GM18951 (cell line): ENCODE data around the gene ATP4A.

ENCODE experiments used
- POLR2A ChIP-seq: IDR thresholded peaks from 4 replicates; pipeline ENCODE4 v1.6.1; 2011; ENCODE audit warnings: mild to moderate bottlenecking; ENCODE audit not compliant: insufficient read length, insufficient read depth; ENCODE audit errors: extremely low read depth
- in situ Hi-C: fragments of 300-500 bp; cut with MboI; formaldehyde crosslinking; loops from one replicate; pipeline ENCODE4 v1.12.0; 2022; ENCODE audit warnings: low sequenced_read_pairs, mixed read lengths, inconsistent platforms; ENCODE audit not compliant: unreplicated experiment

ATP4A gene

GRCh38 chr19:35551091-35551810, 12.2 kb downstream of the ATP4A start:
- TF ChIP-seq POLR2A, result no peak
- in situ Hi-C loops, result no loop called here

DNA sequence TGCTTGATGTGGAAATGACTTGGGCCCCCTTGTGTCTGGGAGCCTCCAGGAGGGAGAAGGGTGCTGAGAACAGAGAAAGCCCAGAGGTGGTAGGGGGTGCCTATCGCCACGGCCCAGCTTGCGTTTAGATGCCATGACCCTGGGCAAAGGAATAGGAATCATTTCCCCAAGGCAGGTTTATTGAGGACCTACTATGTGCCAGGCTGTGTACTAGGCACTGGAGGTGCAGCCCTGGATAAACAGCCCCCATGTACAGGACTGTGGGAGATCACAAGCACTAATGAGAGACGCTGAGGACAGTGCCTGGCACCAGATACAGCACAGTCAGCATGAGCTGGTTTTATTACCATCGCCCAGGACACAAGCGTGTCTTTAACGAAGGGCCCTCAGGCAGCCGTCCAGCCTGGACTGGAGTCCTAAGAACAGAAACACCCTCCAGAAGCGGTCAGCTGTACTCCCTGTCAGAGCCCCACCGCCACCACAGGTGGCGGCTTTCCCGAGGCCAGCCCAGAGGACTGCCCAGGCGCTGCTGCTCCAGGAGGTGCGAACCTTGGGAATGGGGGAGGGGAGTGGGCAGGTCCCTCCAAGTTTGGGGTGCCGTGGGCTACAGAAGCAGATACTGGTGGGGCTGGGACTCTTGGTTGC, 13.5 kb downstream of the ATP4A start:
- in situ Hi-C loops, result no loop called here
- TF ChIP-seq POLR2A, result no peak

DNA sequence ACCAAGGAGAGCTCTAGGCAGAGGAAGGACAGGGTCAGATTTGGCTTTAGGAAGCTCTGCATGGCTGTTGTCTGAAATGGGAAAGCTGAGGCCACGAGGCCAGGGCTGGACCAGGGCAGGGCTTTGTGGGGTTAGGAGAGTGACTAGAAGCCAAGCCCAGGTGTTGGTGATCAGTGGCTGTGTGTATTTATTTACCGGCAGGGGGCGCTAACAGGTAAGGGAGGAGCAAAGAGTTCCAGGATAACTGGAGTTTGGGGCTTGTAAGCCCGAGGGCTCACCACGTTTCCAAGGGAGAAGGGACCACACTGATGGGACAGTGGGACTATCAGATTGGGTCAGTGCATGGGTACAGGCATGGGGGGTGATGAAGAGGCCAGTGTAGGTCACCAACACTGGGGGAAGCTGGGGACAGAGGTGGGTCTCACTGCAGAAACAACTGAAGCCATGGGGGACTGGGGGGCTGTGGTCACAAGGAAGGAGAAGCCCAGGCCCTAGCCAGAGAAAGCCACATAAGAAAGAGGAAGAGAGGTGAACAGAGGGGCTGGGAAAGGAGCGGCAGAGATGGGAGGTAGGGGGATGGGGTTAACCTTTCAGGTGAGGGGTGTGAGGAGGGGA, 14.2 kb downstream of the ATP4A start:
- TF ChIP-seq POLR2A, result no peak
- in situ Hi-C loops, result no loop called here

- in situ Hi-C loops, result no loop called here
- no peak for TF ChIP-seq POLR2A
These were observed 16.9 kb downstream of the ATP4A start for GRCh38 chr19:35546532-35546931.

DNA sequence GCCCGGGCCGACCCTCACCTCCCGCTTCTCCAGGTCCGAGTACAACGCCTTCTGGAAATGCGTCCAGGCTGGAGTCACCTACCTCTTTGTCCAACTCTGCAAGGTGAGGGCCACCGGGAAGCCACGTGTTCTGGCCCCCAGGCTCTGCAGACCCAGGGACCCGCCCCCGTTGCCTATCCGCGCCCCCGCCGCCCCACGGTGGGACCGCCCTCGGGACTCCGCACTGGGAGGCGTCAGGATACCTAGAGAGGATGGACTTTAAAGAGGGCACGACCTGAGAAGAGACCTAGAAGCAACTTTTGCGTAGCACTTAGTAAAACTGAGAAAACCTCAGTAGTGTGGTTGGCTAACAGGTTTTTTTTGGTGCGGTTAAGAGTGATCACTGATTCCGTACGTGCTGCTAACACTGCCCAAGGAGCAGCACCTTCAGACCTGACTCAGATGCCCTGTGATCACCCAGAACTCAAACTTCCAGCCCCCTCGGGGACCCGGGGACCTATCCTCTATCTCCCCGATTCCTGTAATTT, 17.5 kb downstream of the ATP4A start:
- TF ChIP-seq POLR2A, result no peak
- in situ Hi-C loops, result no loop called here

DNA sequence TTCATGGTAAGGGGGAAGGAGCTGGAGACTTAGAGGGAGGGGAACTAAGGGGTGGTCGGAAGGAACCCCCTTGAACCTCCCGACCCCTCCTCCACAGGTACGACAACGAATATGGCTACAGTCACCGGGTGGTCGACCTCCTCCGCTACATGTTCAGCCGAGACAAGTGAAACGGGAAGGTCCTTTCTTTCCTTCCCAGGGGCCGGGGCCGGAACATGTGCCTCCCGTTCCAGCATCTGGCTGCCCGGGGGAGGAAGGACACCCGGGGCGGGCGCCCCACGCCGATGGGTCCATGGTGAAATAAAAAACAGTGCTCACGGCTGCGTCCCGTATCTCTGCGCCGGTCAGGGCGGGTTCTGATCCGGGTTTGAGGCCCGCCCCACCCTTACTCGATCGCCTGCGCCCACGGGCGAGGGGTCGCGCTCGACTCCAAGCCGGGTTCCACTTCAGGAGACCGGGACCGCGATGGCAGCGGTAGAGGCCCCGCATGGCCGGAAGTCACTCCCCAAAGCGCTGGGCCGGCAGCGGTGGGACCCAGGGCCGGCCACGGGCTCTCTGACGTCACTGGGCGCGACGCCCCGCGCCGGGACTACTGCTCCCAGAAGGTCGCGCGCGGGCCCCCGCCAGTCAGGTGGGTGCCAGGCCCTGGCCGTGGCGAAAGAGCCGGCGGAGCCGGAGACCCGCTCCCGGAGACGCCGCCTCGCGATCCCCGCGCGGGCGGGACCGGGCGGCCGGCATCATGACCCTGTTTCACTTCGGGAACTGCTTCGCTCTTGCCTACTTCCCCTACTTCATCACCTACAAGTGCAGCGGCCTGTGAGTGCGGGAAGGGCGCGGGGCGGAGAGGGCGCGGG, 18.2 kb downstream of the ATP4A start, which contains the start of gene TMEM147:
TMEM147 (plus strand) TSS at position 626 of the 854 bp plus-strand sequence; CDS start at position 740, 114 bp downstream.
- in situ Hi-C loops, result no loop called here
- TF ChIP-seq POLR2A, result peak; percentile 90

DNA sequence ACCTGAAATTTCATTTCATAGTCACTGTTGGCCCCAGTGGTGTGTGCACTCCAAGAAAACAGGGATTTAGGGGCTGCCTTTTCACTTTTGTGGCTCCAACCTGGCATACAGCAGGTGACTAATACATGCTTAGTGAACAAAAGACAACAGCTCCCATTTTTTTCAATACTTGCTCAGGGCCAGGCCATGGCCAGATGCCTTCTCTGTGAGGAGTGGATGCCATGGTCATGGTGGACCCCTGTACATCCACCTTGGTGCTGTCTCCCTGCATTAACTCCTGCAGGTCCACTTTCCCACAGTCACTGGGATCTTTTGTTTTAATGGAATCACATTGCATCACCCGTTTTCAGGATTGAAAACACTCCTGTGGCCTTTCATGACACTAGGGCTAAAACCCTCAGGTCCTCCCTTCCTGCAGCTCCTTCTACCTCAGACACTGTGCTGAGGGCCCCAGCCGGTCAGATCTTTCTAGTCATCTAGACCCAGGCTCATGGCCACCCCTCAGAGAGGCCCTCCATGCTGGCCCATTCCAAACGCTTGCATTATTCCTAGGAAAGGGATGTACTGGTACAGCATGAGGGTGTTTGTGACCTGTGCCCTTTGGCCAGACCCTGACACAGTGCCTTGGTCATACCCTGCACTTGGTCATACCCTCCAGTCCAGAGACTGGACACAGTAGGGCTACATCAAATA, 19.2 kb downstream of the ATP4A start:
- in situ Hi-C loops, result no loop called here

GRCh38 chr19:35543280-35544109, 20.0 kb downstream of the ATP4A start:
- TF ChIP-seq POLR2A, result no peak
- in situ Hi-C loops, result no loop called here

More for the DNA sequence above, 19.2 kb downstream of the ATP4A start:
- no peak for TF ChIP-seq POLR2A

GRCh38 chr19:35542209-35542608, 21.2 kb downstream of the ATP4A start:
- TF ChIP-seq POLR2A, result no peak
- in situ Hi-C loops, result no loop called here

GRCh38 chr19:35540356-35540927, 23.0 kb downstream of the ATP4A start:
- no peak for TF ChIP-seq POLR2A
- in situ Hi-C loops, result no loop called here

DNA sequence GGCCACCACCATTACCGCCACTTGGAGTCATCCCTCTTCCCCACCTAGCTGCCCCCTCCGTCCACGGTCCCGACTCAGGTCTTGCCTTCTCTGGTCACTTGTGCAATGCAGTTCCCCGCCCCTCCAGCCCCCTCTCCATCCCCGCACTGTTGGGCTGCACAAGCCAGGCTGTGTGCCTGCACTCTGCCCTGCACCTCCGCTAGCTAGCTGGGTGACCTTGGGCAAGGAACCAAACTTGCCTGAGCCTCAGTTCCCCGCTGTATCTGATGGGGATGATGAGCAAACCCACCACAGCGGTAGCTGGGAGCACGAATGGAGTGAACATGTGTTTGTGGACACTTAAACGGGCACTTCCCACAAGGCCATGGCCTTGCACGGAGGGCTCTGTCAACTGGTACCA, 23.6 kb downstream of the ATP4A start:
- in situ Hi-C loops, result no loop called here
- no peak for TF ChIP-seq POLR2A
